ENCODE data around the gene GNAI2.

GNAI2 gene

GRCh38 chr3:50235716-50236483 is at the start of gene GNAI2:
Gene GNAI2, plus strand, starts transcription at chr3:50236204. Its CDS starts 132 bp downstream, at chr3:50236336.
- DNase-seq = peak; percentile 80 to 100 (median 99)

DNA sequence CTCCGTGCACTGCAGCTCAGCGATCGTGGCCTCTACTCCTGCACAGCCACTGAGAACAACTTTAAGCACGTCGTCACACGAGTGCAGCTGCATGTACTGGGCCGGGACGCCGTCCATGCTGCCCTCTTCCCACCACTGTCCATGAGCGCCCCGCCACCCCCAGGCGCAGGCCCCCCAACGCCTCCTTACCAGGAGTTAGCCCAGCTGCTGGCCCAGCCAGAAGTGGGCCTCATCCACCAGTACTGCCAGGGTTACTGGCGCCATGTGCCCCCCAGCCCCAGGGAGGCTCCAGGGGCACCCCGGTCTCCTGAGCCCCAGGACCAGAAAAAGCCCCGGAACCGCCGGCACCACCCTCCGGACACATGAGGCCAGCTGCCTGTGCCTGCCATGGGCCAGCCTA is 48.3 kb upstream of the GNAI2 start:
- no peak for DNase-seq

GRCh38 chr3:50189274-50189673 is 46.7 kb upstream of the GNAI2 start:
- peak in 48 of 56 donors; percentile 12 to 87 (median 51) for DNase-seq

DNA sequence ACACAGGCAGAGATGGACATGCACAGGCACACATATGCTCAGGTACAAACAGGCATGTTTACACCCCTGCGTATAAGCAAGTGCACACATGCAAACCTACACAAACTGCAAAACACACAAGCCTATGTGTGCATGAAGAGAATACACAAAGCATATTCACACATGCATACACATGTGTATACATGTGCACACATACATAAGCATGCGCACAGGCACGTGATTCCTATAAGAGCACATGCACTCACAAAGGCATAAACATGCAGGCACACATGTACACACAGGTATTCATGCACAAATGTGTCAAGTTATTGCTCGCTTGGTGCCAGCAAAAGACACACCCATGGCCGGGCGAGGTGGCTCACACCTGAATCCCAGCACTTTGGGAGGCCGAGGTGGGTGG is 46.0 kb upstream of the GNAI2 start:
- DNase-seq = no peak

- DNase-seq = no peak
Observed at GRCh38 chr3:50190936-50191660, 44.9 kb upstream of the GNAI2 start, which contains the start of gene GNAT1. Gene GNAT1, plus strand, starts transcription at chr3:50191610. Its CDS starts 116 bp downstream, at chr3:50191726.

GRCh38 chr3:50192124-50192523 is 43.9 kb upstream of the GNAI2 start:
- no peak for DNase-seq

DNA sequence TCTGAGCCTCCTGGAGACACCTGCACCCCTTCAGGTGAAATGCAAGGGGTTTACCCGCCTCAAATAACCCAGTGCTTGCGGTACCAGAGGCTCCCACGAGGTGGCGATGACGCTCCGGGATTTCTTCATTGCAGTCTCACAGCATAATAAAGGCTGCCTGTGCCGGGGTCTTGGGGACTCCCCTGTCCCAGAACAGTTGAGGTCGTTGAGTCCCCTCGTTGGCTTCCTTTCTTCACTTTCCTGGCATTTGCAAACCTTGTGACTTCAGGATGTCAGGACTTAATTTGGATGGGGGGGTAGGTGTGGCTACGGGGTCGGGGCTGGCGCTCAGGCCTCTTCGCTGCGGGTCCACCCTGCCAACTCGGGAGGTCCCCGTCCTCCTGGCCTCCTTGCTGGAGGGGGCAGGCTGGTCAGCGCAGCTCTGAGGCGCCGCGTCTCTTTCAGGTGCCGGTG is 43.3 kb upstream of the GNAI2 start:
- DNase-seq = peak in 46 of 56 donors; percentile 9 to 83 (median 40)

DNA sequence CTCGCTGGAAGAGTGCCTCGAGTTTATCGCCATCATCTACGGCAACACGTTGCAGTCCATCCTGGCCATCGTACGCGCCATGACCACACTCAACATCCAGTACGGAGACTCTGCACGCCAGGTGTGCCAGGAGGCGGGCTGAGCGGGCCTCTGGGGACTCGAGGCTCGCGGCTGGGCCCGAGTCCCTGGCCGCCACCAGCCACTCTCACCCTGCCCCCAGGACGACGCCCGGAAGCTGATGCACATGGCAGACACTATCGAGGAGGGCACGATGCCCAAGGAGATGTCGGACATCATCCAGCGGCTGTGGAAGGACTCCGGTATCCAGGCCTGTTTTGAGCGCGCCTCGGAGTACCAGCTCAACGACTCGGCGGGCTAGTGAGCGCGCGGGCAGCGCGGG is 42.7 kb upstream of the GNAI2 start:
- DNase-seq = no peak

GRCh38 chr3:50193746-50194127 is 42.3 kb upstream of the GNAI2 start:
- no peak for DNase-seq

DNA sequence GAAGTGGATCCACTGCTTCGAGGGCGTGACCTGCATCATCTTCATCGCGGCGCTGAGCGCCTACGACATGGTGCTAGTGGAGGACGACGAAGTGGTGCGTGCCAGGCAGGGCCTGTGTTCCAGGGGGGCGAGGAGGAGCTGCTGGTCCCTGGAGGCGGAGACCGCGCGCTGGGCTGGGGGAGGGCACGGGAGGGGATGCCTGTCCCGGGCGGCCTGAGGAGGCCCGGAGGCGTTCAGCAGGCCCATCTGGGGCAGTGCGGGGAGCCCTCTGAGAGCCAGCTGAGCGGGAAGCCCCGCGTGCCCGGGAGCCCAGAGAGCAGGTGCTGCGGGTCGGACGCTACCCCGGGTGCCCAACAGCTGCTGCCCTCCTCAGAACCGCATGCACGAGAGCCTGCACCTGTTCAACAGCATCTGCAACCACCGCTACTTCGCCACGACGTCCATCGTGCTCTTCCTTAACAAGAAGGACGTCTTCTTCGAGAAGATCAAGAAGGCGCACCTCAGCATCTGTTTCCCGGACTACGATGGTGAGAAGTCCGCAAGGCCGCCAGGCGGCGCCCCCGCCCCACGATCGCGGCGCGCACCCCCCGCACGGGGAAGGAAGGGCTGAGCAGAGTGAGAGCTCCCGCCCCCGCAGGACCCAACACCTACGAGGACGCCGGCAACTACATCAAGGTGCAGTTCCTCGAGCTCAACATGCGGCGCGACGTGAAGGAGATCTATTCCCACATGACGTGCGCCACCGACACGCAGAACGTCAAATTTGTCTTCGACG is 41.7 kb upstream of the GNAI2 start:
- DNase-seq = peak in 47 of 56 donors; percentile 6 to 83 (median 46)

DNA sequence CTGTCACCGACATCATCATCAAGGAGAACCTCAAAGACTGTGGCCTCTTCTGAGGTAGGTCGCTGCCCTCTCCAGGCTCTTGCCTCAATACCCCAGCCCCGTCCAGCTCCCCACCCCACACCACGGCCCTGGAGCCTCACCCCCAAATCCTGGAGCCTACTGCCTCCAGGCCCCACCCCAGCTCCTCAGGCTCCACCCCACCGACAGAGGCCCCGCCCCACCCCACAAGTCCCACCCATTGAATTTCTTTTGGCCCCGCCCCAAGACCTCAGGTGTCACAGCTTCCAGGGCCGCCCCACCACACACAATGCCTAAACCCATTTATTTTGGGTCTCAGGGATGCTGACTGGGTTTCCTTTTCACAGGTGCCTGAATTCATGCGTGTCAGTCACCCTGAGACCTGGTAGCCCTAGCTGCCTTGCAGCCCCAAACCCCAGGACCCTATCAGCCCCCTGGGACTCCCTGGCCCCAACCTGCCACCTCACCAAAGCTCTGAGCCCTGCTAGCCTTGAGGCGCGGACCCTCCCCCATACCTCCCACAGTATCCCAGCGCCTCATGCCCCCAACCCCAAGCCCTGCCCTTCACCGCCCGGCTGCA is 41.0 kb upstream of the GNAI2 start:
- DNase-seq = no peak

- DNase-seq = no peak
Observed at GRCh38 chr3:50195501-50196252, 40.3 kb upstream of the GNAI2 start.

DNA sequence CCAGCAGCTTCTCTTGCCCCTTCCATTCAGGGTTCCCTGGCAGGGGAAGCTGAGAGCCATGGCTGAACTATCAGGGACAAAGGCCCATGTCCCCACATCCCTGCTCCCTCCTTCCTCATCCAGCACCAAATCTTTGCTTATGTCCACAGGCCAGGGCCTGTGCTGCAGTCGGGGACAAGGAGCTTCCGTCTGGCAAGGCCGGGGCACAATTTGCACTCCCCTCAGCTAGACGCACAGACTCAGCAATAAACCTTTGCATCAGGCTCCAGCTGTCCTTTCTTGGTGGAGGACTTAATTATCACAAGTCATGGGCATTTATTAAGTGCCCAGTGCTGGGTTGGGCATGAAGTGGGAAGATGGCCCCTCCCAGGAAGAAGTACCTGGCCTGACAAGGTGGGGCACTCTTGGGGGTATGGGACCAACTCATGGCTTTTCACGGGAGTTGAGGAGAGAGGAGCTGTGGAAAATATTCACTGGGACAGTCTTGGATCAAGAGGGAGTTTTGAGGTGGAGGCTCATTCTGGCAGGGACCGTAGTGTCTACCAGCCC is 39.7 kb upstream of the GNAI2 start:
- no peak for DNase-seq

GRCh38 chr3:50201573-50202315 is 34.3 kb upstream of the GNAI2 start:
- DNase-seq = no peak

- no peak for DNase-seq
Observed at GRCh38 chr3:50202353-50203112, 33.5 kb upstream of the GNAI2 start.

- DNase-seq = no peak
Observed at GRCh38 chr3:50203113-50203808, 32.7 kb upstream of the GNAI2 start.

- DNase-seq = no peak
Observed at GRCh38 chr3:50203809-50204803, 31.9 kb upstream of the GNAI2 start.

Measured in nucleus accumbens (tissue), 56 donors.